Stomach (tissue), 4 donors: ENCODE results near the gene CCL24.

Experiments used
- EP300 ChIP-seq: sonication (generic); formaldehyde crosslinking; IDR thresholded peaks from one replicate; pipeline ENCODE4 v1.6.1; 2017; ENCODE audit warnings: antibody characterized with exemption
- POLR2A ChIP-seq, 4 donors: fragments of 450-650 bp; IDR thresholded peaks; one replicate each; pipeline ENCODE4 v1.6.1; 2016; ENCODE audit warnings: antibody characterized with exemption in 4 of 4, control low read depth in 2 of 4, mild to moderate bottlenecking in 1 of 4, moderate library complexity in 1 of 4
- POLR2AphosphoS5 ChIP-seq, 3 donors: sonication (generic); formaldehyde crosslinking; IDR thresholded peaks; one replicate each; pipeline ENCODE4 v1.6.1; 2016; ENCODE audit warnings: antibody characterized with exemption in 3 of 3
- TF ChIP-seq, protein P1 (sequence below), 7 experiments: fragments of 450-650 bp in 4 of 7; fragments of 200-600 bp in 3 of 7; sonication (generic) in 3 of 7; IDR thresholded peaks; one replicate each; pipeline ENCODE4 v1.5.1; 2016 to 2019; ENCODE audit warnings: antibody characterized with exemption in 7 of 7, control low read depth in 2 of 7, mild to moderate bottlenecking in 1 of 7

DNA sequence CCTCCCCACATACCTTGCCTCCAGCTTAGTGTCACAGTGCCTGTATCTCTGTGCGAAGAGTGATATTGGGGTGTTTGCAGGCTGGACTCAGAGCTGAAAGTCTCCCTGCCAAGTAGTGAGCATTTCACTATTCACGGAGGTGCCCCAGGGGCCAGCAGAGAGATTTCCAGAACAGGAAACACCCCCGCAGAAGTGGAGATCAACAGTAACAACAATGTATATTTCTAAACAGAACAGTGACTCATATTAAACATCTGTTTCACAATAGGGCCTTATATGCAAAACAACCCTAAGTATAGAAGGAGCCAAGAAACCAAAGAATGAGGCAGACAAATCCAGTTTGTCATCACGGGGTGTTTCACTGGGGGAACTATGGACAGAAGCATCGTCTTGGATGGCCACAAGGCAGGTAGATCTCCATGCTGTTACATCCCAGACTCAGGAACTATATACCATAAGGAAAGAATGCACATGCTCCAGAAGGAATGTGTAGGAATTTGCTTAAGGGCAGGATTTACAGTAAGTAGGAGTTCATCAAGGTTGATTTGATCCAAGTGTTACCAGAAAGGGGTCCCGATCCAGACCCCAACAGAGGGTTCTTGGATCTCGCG lies 29.3 kb upstream of the CCL24 start:
- TF ChIP-seq, protein P1, sequence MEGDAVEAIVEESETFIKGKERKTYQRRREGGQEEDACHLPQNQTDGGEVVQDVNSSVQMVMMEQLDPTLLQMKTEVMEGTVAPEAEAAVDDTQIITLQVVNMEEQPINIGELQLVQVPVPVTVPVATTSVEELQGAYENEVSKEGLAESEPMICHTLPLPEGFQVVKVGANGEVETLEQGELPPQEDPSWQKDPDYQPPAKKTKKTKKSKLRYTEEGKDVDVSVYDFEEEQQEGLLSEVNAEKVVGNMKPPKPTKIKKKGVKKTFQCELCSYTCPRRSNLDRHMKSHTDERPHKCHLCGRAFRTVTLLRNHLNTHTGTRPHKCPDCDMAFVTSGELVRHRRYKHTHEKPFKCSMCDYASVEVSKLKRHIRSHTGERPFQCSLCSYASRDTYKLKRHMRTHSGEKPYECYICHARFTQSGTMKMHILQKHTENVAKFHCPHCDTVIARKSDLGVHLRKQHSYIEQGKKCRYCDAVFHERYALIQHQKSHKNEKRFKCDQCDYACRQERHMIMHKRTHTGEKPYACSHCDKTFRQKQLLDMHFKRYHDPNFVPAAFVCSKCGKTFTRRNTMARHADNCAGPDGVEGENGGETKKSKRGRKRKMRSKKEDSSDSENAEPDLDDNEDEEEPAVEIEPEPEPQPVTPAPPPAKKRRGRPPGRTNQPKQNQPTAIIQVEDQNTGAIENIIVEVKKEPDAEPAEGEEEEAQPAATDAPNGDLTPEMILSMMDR (IDR thresholded peaks at IDR 0.05) = no peak
- no peak for TF ChIP-seq POLR2A (IDR thresholded peaks at IDR 0.05)
- TF ChIP-seq POLR2AphosphoS5 (IDR thresholded peaks at IDR 0.05) = peak in 1 of 3 donors; percentile 69
- TF ChIP-seq EP300 = no peak
